HEK293 (cell line): Measurements from ENCODE around the gene NNT.

Source experiments
- GLIS2 ChIP-seq: fragments of 450-650 bp; formaldehyde crosslinking; IDR thresholded peaks from 2 replicates; pipeline ENCODE4 v1.5.1; 2016; ENCODE audit warnings: missing biosample characterization, missing genetic modification characterization
- IKZF3 ChIP-seq: fragments of 450-650 bp; IDR thresholded peaks from 2 replicates; pipeline ENCODE4 v1.5.0; 2018; ENCODE audit warnings: missing biosample characterization, mild to moderate bottlenecking, missing genetic modification characterization, moderate library complexity
- ZNF311 ChIP-seq: fragments of 450-650 bp; formaldehyde crosslinking; IDR thresholded peaks from 2 replicates; pipeline ENCODE4 v1.5.1; 2017; ENCODE audit warnings: missing biosample characterization, missing genetic modification characterization, borderline replicate concordance
- ZNF501 ChIP-seq: fragments of 450-650 bp; formaldehyde crosslinking; IDR thresholded peaks from 2 replicates; pipeline ENCODE4 v1.5.1; 2016; ENCODE audit warnings: missing biosample characterization, missing genetic modification characterization
- ZNF830 ChIP-seq: fragments of 450-650 bp; IDR thresholded peaks from 2 replicates; pipeline ENCODE4 v1.5.0; 2018; ENCODE audit warnings: missing biosample characterization, missing genetic modification characterization, low read depth, mild to moderate bottlenecking, moderate library complexity
- TF ChIP-seq, protein P1 (sequence below): fragments of 450-650 bp; formaldehyde crosslinking; IDR thresholded peaks from 2 replicates; pipeline ENCODE4 v1.5.1; 2016; ENCODE audit warnings: missing biosample characterization, missing genetic modification characterization
- TF ChIP-seq, protein P2 (sequence below): fragments of 450-650 bp; formaldehyde crosslinking; IDR thresholded peaks from 2 replicates; pipeline ENCODE4 v1.5.1; 2016; ENCODE audit warnings: missing biosample characterization, missing genetic modification characterization
- TF ChIP-seq, protein P3 (sequence below): fragments of 450-650 bp; formaldehyde crosslinking; IDR thresholded peaks from 2 replicates; pipeline ENCODE4 v1.5.1; 2017; ENCODE audit warnings: missing biosample characterization, missing genetic modification characterization
- TF ChIP-seq, protein P4 (sequence below): fragments of 450-650 bp; formaldehyde crosslinking; IDR thresholded peaks from 2 replicates; pipeline ENCODE4 v1.5.1; 2016; ENCODE audit warnings: missing biosample characterization, missing genetic modification characterization
- TF ChIP-seq, protein P5 (sequence below): fragments of 450-650 bp; formaldehyde crosslinking; conservative IDR thresholded peaks from 2 replicates; pipeline ENCODE4 v1.5.1; 2016; ENCODE audit warnings: low read depth, missing biosample characterization, missing genetic modification characterization
- TF ChIP-seq, protein P6 (sequence below): fragments of 450-650 bp; formaldehyde crosslinking; IDR thresholded peaks from 2 replicates; pipeline ENCODE4 v1.5.1; 2016; ENCODE audit warnings: missing biosample characterization, missing genetic modification characterization, low read depth

DNA sequence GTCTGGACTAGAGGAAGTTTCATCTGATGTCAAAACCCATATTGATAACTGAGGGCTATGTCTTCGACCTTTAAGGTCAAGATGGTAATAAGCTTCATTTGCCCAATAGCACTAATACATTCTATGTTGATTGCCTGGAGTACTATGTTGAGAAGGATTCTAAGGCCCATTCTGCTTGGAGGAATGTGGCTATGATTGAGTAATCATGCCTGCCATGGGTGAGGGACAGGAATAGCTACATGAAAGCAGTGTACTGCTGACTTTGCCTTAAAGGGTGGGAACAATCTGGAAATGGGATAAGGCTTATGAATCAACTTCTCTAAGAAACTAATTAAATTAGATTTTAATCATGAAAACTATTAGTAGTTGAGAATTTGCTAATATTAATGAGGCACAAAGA lies 13.6 kb downstream of the NNT start:
- TF ChIP-seq ZNF830 (tag by site-specific recombination) (no peak), GLIS2 (tag by site-specific recombination) (no peak), ZNF311 (tag by site-specific recombination) (no peak), ZNF501 (no peak), IKZF3 (tag by site-specific recombination) (no peak)
- TF ChIP-seq, protein P1, sequence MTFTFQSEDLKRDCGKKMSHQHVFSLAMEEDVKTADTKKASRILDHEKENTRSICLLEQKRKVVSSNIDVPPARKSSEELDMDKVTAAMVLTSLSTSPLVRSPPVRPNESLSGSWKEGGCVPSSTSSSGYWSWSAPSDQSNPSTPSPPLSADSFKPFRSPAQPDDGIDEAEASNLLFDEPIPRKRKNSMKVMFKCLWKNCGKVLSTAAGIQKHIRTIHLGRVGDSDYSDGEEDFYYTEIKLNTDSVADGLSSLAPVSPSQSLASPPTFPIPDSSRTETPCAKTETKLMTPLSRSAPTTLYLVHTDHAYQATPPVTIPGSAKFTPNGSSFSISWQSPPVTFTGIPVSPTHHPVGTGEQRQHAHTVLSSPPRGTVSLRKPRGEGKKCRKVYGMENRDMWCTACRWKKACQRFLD: no peak
- TF ChIP-seq, protein P2, sequence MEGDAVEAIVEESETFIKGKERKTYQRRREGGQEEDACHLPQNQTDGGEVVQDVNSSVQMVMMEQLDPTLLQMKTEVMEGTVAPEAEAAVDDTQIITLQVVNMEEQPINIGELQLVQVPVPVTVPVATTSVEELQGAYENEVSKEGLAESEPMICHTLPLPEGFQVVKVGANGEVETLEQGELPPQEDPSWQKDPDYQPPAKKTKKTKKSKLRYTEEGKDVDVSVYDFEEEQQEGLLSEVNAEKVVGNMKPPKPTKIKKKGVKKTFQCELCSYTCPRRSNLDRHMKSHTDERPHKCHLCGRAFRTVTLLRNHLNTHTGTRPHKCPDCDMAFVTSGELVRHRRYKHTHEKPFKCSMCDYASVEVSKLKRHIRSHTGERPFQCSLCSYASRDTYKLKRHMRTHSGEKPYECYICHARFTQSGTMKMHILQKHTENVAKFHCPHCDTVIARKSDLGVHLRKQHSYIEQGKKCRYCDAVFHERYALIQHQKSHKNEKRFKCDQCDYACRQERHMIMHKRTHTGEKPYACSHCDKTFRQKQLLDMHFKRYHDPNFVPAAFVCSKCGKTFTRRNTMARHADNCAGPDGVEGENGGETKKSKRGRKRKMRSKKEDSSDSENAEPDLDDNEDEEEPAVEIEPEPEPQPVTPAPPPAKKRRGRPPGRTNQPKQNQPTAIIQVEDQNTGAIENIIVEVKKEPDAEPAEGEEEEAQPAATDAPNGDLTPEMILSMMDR (tag by site-specific recombination): no peak
- TF ChIP-seq, protein P3, sequence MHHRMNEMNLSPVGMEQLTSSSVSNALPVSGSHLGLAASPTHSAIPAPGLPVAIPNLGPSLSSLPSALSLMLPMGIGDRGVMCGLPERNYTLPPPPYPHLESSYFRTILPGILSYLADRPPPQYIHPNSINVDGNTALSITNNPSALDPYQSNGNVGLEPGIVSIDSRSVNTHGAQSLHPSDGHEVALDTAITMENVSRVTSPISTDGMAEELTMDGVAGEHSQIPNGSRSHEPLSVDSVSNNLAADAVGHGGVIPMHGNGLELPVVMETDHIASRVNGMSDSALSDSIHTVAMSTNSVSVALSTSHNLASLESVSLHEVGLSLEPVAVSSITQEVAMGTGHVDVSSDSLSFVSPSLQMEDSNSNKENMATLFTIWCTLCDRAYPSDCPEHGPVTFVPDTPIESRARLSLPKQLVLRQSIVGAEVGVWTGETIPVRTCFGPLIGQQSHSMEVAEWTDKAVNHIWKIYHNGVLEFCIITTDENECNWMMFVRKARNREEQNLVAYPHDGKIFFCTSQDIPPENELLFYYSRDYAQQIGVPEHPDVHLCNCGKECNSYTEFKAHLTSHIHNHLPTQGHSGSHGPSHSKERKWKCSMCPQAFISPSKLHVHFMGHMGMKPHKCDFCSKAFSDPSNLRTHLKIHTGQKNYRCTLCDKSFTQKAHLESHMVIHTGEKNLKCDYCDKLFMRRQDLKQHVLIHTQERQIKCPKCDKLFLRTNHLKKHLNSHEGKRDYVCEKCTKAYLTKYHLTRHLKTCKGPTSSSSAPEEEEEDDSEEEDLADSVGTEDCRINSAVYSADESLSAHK: no peak
- TF ChIP-seq, protein P4, sequence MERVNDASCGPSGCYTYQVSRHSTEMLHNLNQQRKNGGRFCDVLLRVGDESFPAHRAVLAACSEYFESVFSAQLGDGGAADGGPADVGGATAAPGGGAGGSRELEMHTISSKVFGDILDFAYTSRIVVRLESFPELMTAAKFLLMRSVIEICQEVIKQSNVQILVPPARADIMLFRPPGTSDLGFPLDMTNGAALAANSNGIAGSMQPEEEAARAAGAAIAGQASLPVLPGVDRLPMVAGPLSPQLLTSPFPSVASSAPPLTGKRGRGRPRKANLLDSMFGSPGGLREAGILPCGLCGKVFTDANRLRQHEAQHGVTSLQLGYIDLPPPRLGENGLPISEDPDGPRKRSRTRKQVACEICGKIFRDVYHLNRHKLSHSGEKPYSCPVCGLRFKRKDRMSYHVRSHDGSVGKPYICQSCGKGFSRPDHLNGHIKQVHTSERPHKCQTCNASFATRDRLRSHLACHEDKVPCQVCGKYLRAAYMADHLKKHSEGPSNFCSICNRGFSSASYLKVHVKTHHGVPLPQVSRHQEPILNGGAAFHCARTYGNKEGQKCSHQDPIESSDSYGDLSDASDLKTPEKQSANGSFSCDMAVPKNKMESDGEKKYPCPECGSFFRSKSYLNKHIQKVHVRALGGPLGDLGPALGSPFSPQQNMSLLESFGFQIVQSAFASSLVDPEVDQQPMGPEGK: no peak
- TF ChIP-seq, protein P5, sequence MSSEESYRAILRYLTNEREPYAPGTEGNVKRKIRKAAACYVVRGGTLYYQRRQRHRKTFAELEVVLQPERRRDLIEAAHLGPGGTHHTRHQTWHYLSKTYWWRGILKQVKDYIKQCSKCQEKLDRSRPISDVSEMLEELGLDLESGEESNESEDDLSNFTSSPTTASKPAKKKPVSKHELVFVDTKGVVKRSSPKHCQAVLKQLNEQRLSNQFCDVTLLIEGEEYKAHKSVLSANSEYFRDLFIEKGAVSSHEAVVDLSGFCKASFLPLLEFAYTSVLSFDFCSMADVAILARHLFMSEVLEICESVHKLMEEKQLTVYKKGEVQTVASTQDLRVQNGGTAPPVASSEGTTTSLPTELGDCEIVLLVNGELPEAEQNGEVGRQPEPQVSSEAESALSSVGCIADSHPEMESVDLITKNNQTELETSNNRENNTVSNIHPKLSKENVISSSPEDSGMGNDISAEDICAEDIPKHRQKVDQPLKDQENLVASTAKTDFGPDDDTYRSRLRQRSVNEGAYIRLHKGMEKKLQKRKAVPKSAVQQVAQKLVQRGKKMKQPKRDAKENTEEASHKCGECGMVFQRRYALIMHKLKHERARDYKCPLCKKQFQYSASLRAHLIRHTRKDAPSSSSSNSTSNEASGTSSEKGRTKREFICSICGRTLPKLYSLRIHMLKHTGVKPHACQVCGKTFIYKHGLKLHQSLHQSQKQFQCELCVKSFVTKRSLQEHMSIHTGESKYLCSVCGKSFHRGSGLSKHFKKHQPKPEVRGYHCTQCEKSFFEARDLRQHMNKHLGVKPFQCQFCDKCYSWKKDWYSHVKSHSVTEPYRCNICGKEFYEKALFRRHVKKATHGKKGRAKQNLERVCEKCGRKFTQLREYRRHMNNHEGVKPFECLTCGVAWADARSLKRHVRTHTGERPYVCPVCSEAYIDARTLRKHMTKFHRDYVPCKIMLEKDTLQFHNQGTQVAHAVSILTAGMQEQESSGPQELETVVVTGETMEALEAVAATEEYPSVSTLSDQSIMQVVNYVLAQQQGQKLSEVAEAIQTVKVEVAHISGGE (tag by site-specific recombination): no peak
- TF ChIP-seq, protein P6, sequence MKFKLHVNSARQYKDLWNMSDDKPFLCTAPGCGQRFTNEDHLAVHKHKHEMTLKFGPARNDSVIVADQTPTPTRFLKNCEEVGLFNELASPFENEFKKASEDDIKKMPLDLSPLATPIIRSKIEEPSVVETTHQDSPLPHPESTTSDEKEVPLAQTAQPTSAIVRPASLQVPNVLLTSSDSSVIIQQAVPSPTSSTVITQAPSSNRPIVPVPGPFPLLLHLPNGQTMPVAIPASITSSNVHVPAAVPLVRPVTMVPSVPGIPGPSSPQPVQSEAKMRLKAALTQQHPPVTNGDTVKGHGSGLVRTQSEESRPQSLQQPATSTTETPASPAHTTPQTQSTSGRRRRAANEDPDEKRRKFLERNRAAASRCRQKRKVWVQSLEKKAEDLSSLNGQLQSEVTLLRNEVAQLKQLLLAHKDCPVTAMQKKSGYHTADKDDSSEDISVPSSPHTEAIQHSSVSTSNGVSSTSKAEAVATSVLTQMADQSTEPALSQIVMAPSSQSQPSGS: no peak
